Endothelial cell of umbilical vein (primary cell): ENCODE data around the gene SSR1. TPM values are rescaled to one million over a fixed set of nuclear protein-coding genes. Genes with fewer than 3 reads are reported as not detected.

Experiments
- BruUV-seq: library from RNA; stranded (reverse); fragments of 400-500 nt; replicated peaks from 2 replicates; lab custom pipeline; 2021; lab: Mats Ljungman, UMichigan
- CTCF ChIA-PET: fragments of 300-600, 350-600 bp; sonication (Branson Sonifier 250); formaldehyde crosslinking; loops from one replicate; lab custom pipeline; 2021; ENCODE audit warnings: antibody characterized with exemption, inconsistent platforms; lab: Charles Lee
- POLR2A ChIA-PET: fragments of 300-600, 350-600 bp; sonication (Branson Sonifier 250); formaldehyde crosslinking; loops from one replicate; lab custom pipeline; 2021; ENCODE audit warnings: antibody characterized with exemption, inconsistent platforms; lab: Charles Lee
- DNase-seq: peaks from one replicate; pipeline ENCODE4 v3.0.0-alpha.2; 2011; ENCODE audit warnings: low read depth, low spot score
- FAIRE-seq: peaks from 2 replicates; lab custom pipeline; 2011; peaks lifted over from hg19 to GRCh38; lab: Jason Lieb, UNC
- H2AFZ ChIP-seq: 2 replicates; pipeline ENCODE4 v1.6.0; 2012; ENCODE audit warnings: low read depth, low read length, control low read depth, inconsistent platforms
- H3K27ac ChIP-seq: 2 replicates; pipeline ENCODE4 v1.5.1; 2011; ENCODE audit warnings: low read depth, mild to moderate bottlenecking, control low read depth, low read length, moderate library complexity; ENCODE audit not compliant: insufficient read depth
- H3K27me3 ChIP-seq, 2 experiments: 2 replicates each; pipeline versions ENCODE4 v1.6.0 to v1.6.1; 2011; ENCODE audit warnings: low read length in 2 of 2, mixed read lengths in 1 of 2; ENCODE audit not compliant: control insufficient read depth in 2 of 2, insufficient read depth in 2 of 2
- H3K36me3 ChIP-seq, 2 experiments: 2 replicates in 1 of 2; 3 replicates in 1 of 2; pipeline ENCODE4 v1.5.1; 2011; ENCODE audit warnings: low read length in 2 of 2, mild to moderate bottlenecking in 1 of 2, moderate library complexity in 1 of 2; ENCODE audit not compliant: control insufficient read depth in 2 of 2, insufficient read depth in 2 of 2; ENCODE audit errors: extremely low read depth in 1 of 2
- H3K4me1 ChIP-seq: 3 replicates; pipeline ENCODE4 v1.5.1; 2011; ENCODE audit warnings: mild to moderate bottlenecking, low read length; ENCODE audit not compliant: control insufficient read depth, insufficient read depth; ENCODE audit errors: extremely low read depth
- H3K4me2 ChIP-seq: 2 replicates; pipeline ENCODE4 v1.6.1; 2011; ENCODE audit warnings: low read length, control low read depth, mixed read lengths; ENCODE audit not compliant: insufficient read depth
- H3K4me3 ChIP-seq, 3 experiments: fragments of 200-600 bp in 1 of 3; sonication (generic), shearing (Covaris generic) in 1 of 3; replicated peaks in 1 of 3; 2 replicates each; pipeline ENCODE4 v1.5.1; 2011 to 2016; ENCODE audit warnings: control low read depth in 3 of 3, low read length in 3 of 3, mild to moderate bottlenecking in 2 of 3, inconsistent platforms in 1 of 3, low read depth in 1 of 3, moderate library complexity in 1 of 3; ENCODE audit not compliant: insufficient read depth in 1 of 3
- H3K79me2 ChIP-seq: 2 replicates; pipeline ENCODE4 v1.6.0; 2012; ENCODE audit warnings: low read length, inconsistent platforms; ENCODE audit not compliant: control insufficient read depth, insufficient read depth
- H3K9ac ChIP-seq: replicated peaks from 2 replicates; pipeline ENCODE3; 2011; ENCODE audit warnings: low read length, control low read depth; ENCODE audit not compliant: insufficient read depth; ENCODE audit errors: extremely low read depth
- H3K9me1 ChIP-seq: replicated peaks from 3 replicates; pipeline ENCODE4 v1.6.0; 2011; ENCODE audit warnings: mild to moderate bottlenecking, low read length; ENCODE audit not compliant: control insufficient read depth, insufficient read depth; ENCODE audit errors: extremely low read depth
- H3K9me3 ChIP-seq: replicated peaks from 2 replicates; pipeline ENCODE4 v1.5.1; 2012; ENCODE audit warnings: low read length, inconsistent platforms; ENCODE audit not compliant: control insufficient read depth, insufficient read depth
- H4K20me1 ChIP-seq: replicated peaks from 2 replicates; pipeline ENCODE3; 2011; ENCODE audit warnings: mild to moderate bottlenecking, low read length; ENCODE audit not compliant: control insufficient read depth, insufficient read depth; ENCODE audit errors: extremely low read depth
- CTCF ChIP-seq, 2 donors: IDR thresholded peaks; 1 replicate in 1 of 2; 2 replicates in 1 of 2; pipeline ENCODE4 v1.5.1; 2011; ENCODE audit warnings: low read length in 2 of 2, mild to moderate bottlenecking in 2 of 2, moderate library complexity in 2 of 2, control low read depth in 1 of 2, inconsistent platforms in 1 of 2, low read depth in 1 of 2; ENCODE audit not compliant: insufficient read depth in 1 of 2; ENCODE audit errors: extremely low read depth in 1 of 2
- EZH2 ChIP-seq: IDR thresholded peaks from 2 replicates; pipeline ENCODE4 v1.6.1; 2012; ENCODE audit warnings: borderline replicate concordance, low read depth, mild to moderate bottlenecking, moderate library complexity, low read length, inconsistent platforms; ENCODE audit not compliant: severe bottlenecking
- FOS ChIP-seq: IDR thresholded peaks from 2 replicates; pipeline ENCODE4 v1.6.1; 2011; ENCODE audit warnings: mild to moderate bottlenecking, low read length, moderate library complexity, borderline replicate concordance; ENCODE audit not compliant: insufficient read depth
- GATA2 ChIP-seq: IDR thresholded peaks from 2 replicates; pipeline ENCODE4 v1.7.0; 2011; ENCODE audit warnings: low read depth, mild to moderate bottlenecking, moderate library complexity, mixed read lengths, low read length; ENCODE audit not compliant: insufficient read length, insufficient read depth
- JUN ChIP-seq: IDR thresholded peaks from 2 replicates; pipeline ENCODE4 v1.6.1; 2011; ENCODE audit warnings: borderline replicate concordance, low read depth; ENCODE audit not compliant: insufficient read length, insufficient read depth
- MAX ChIP-seq: IDR thresholded peaks from 2 replicates; pipeline ENCODE4 v1.6.1; 2011; ENCODE audit not compliant: insufficient read depth, insufficient read length
- MYC ChIP-seq: IDR thresholded peaks from one replicate; pipeline ENCODE4 v1.6.1; 2011; ENCODE audit warnings: mild to moderate bottlenecking, low read depth, low read length
- POLR2A ChIP-seq: IDR thresholded peaks from 2 replicates; pipeline ENCODE4 v1.6.1; 2012; ENCODE audit warnings: low read depth, mild to moderate bottlenecking, control low read depth, low read length
- POLR2AphosphoS5 ChIP-seq: IDR thresholded peaks from 2 replicates; pipeline ENCODE4 v1.6.1; 2012; ENCODE audit warnings: low read depth, mild to moderate bottlenecking, control low read depth, low read length, moderate library complexity; ENCODE audit not compliant: insufficient read depth
- dilution Hi-C: fragments of 300-500 bp; cut with MboI; formaldehyde crosslinking; loops from one replicate; pipeline ENCODE4 v1.15.0; 2019; ENCODE audit warnings: low sequenced_read_pairs; ENCODE audit not compliant: extremely low pct_ligation_motif_present
- intact Hi-C: fragments of 100-400 bp; cut with micrococcal nuclease; formaldehyde crosslinking; loops from one replicate; pipeline ENCODE4 v1.10.0; 2022
- polyA plus RNA-seq, 4 experiments: library from polyadenylated mRNA; depleted of rRNA in 3 of 4; stranded (reverse) in 3 of 4; unstranded in 1 of 4; fragments of >200 nt; gene quantifications; 2 replicates each; pipeline versions ENCODE4 v1.2.1 to v1.2.3, GENCODE V29; 2011 to 2012; ENCODE audit warnings: missing spikeins in 1 of 4
- total RNA-seq: library from RNA; stranded (reverse); gene quantifications from 2 replicates; pipeline ENCODE4 v1.2.3, GENCODE V29; 2021

Gene SSR1
- total and polyA plus RNA-seq, 2 donors (not counting 3 experiments of a cell fraction or from before 2014, with no cell fraction given), result 70.7 to 187 TPM

- POLR2A ChIA-PET, result no interaction called here
- H3K4me2 ChIP-seq, result no peak overlapping the region
- no peak overlapping the region for H3K27ac ChIP-seq
- DNase-seq, result peak; percentile 66
- H3K79me2 ChIP-seq, result peaks cover 3% of the 10 kb centered on the region
- FAIRE-seq, result peak; percentile 84
- BruUV-seq, result no TSS peak
- H3K9me1 ChIP-seq, result no peaks in the 10 kb centered on the region
- CTCF ChIA-PET, result interaction anchor here (0.6 to 3.2 kb wide), 10 partner anchors 11 to 562 kb away, joined by 3 to 30 read pairs (median 6); no protein-coding TSS in a partner anchor
- H3K4me1 ChIP-seq, result no peaks in the 10 kb centered on the region
- dilution Hi-C loops, result no loop called here
- peaks cover 0 to 10% of the 10 kb centered on the region in 2 experiments for H3K36me3 ChIP-seq
- intact Hi-C loops, result loop anchor here (1.0 kb wide), 5 partner anchors 130 to 562 kb away; no protein-coding TSS in a partner anchor
- H2AFZ ChIP-seq, result no peak overlapping the region
- H3K4me3 ChIP-seq, result no peak overlapping the region
- no peak for TF ChIP-seq JUN
- TF ChIP-seq POLR2A, result no peak
- TF ChIP-seq FOS, result no peak
- TF ChIP-seq MAX, result peak; percentile 67
- no peak for TF ChIP-seq GATA2
- TF ChIP-seq CTCF (IDR thresholded peaks at IDR 0.05; ENCODE audit: extremely low read depth in 1 of 2, insufficient read depth in 1 of 2, low read depth in 1 of 2, low read length in 2 of 2), result peak; percentile 79 to 83
- TF ChIP-seq POLR2AphosphoS5, result no peak
- TF ChIP-seq EZH2, result no peak
- TF ChIP-seq MYC, result peak; percentile 23
- peaks cover 2% of the 10 kb centered on the region for H4K20me1 ChIP-seq
- no peaks in the 10 kb centered on the region for H3K9me3 ChIP-seq
- H3K9ac ChIP-seq, result no peak overlapping the region
- H3K27me3 ChIP-seq, result no peaks in the 10 kb centered on the region
Measured at GRCh38 chr6:7238900-7239589, 74.0 kb downstream of the SSR1 start.
